NCI-H128 (cell line): ENCODE measurements around the gene IL4R.

Experiments used
- DNase-seq: peaks from one replicate; lab custom pipeline; 2025; ENCODE audit not compliant: unreplicated experiment; lab: John Stamatoyannopoulos, UW

The IL4R gene

DNA sequence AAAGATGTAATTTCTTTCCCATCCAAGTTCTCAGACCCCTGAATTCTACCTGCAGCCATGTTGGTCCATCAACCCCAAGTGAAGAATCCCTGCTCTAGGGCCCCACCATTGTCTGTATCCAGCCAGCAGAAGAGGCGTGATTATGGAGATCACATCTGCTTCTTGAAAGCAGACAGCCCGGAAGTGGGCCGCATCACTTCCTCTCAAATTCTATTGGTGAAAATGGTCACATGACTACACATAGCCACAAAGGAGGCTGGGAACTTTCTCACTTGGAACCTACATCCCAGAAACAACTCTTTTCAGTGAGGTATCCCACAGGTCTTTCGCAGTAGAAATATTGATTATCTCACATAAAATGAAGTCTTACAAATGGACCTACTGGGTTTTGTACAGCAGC lies 40.1 kb downstream of the IL4R start:
- DNase-seq = no peak

- no peak for DNase-seq
Measured at GRCh38 chr16:27355610-27356009, 41.8 kb downstream of the IL4R start.

- DNase-seq = no peak
Measured at GRCh38 chr16:27356794-27357193, 43.0 kb downstream of the IL4R start.

GRCh38 chr16:27359051-27359450 lies 45.3 kb downstream of the IL4R start:
- DNase-seq = no peak

DNA sequence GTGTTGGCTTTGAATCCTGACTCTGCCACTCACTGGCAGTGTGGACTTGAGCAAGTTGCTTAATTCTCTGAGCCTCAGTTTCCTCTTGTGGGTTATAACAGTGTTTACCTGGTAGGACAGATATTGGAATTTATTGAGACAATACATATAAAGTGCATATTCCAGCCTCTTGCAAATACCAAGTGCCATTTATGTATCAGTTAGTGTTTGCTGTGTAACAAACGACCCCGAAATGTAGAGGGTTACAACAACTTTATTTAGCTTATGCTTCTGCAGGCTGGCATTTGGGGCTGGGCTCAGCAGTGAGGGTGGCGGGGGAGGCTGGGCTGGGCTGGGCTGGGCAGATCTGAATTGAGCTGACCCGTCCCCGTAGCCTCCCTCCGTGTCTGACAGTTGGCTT lies 45.8 kb downstream of the IL4R start:
- no peak for DNase-seq

GRCh38 chr16:27361987-27362386 lies 48.2 kb downstream of the IL4R start:
- no peak for DNase-seq

- no peak for DNase-seq
Measured at GRCh38 chr16:27362570-27363245, 48.9 kb downstream of the IL4R start.

DNA sequence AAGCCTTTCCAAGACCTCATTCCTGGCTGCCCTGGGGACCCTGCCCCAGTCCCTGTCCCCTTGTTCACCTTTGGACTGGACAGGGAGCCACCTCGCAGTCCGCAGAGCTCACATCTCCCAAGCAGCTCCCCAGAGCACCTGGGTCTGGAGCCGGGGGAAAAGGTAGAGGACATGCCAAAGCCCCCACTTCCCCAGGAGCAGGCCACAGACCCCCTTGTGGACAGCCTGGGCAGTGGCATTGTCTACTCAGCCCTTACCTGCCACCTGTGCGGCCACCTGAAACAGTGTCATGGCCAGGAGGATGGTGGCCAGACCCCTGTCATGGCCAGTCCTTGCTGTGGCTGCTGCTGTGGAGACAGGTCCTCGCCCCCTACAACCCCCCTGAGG lies 49.5 kb downstream of the IL4R start:
- no peak for DNase-seq

GRCh38 chr16:27363797-27364196 lies 50.0 kb downstream of the IL4R start:
- DNase-seq = no peak

DNA sequence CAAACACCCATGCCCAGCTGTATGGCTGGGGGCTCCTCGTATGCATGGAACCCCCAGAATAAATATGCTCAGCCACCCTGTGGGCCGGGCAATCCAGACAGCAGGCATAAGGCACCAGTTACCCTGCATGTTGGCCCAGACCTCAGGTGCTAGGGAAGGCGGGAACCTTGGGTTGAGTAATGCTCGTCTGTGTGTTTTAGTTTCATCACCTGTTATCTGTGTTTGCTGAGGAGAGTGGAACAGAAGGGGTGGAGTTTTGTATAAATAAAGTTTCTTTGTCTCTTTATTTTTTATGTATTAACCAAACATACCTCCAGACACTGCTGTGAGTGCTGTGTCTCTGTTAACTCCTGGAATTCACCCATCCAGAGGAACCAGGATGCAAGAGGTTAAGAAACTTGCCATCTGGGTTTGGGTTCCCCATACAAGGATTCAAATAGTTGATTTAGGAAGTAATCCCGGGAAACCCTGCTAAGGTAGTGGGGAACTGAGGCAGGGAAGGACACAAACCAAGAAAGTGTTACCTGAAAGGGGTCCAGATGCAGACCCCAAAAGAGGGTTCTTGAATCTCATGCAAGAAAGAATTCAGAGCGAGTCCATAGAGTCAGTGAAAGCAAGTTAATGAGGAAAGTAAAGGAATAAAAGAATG lies 50.8 kb downstream of the IL4R start:
- no peak for DNase-seq

- DNase-seq = no peak
Measured at GRCh38 chr16:27365142-27366089, 51.6 kb downstream of the IL4R start.

GRCh38 chr16:27366687-27367460 lies 53.1 kb downstream of the IL4R start:
- no peak for DNase-seq

DNA sequence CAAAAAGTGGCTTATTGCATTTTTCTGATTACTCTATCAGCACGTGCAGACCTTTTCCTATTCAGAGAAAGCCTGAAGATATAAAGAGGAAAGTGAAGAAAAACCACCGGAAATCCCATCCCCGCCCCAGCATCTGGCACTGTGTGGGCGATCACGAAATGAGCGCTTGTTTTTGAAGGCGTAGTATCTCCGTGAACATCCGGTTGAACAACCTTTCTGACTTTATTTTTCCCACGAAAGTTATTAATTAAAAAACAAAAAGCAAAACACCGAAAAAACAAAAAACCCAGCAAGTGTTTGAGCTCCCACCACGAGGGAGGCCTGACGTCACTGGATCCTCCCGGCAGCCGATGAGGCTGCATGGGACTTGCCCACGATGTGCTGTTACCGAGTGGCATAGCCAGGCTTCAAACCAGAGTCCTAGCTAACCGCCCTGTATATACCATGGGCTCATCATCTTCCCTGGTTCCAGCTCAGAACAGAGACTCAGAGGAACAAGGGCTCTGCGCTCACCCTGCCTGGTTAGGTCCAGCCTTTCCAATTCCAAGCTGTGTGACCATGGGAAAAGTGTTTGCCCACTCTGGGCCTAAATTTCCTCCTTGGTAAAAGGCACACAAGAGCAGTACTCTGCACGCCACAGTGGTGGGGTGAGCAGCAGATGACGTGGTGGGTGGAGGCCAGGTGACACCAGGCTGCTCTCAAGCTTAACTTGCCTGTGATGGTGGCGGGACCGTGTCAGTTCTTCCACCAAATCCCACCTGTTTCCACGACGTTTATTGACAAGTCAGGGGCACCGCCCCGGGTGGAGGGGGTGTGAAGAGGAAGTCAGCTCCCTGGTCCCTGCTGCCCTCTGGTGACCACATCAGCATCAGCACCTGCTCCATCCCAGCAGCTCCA lies 53.9 kb downstream of the IL4R start:
- no peak for DNase-seq

DNA sequence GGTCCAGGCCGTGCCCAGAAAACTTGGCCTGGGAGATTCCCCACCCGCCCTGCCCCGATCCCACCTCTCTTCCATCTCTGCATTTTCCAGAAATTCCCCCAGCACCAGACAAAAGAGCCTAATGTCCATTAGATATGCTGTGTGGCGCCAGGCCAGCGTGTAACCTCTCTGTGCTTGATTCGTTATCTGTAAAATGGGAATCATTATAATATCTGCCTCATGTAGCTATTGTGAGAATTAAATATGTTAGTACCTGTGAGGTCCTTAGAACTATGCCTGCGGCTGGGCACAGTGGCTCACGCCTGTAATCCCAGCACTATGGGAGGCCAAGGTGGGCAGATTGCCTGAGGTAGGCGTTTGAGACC lies 54.6 kb downstream of the IL4R start:
- no peak for DNase-seq

- no peak for DNase-seq
Measured at GRCh38 chr16:27369806-27370205, 56.0 kb downstream of the IL4R start.

GRCh38 chr16:27370318-27370717 lies 56.5 kb downstream of the IL4R start:
- no peak for DNase-seq

- no peak for DNase-seq
Measured at GRCh38 chr16:27373312-27373711, 59.5 kb downstream of the IL4R start.

DNA sequence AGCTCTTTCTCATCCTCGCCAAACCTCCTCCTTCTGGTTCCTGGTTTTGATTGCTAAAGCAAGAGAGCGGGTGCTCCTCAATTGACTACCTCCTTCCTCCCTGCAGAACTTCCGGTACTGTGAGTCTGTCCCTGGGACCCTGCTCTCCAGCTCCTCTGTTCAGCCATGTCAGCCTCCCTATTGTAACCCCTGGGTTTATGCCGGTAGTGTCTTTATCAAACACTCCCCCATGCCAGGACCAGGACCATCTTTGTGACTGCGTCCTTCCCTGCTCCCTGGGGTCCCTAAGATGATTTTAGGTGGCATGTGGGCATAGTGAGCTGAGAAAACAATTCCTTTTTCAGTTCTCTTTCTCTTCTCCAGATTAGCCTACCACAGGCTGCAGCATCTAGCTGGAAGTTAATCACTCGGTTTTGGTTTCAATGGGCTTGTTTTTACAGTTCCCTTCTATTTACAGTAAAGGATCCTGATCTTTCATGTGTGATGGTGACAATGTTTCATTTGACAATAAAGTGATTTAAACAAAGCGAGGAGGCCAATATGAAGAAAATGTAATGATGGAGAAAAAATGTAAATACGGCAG lies 60.5 kb downstream of the IL4R start:
- DNase-seq = no peak

- no peak for DNase-seq
Measured at GRCh38 chr16:27374804-27375425, 61.1 kb downstream of the IL4R start.
